B cell (primary cell): ENCODE data around the gene ENC1. TPM values are rescaled to one million over a fixed set of nuclear protein-coding genes. Genes with fewer than 3 reads are reported as not detected.
A peak's percentile ranks its signal among the peaks of the same experiment; 100 is the strongest.

ENCODE experiments used
- ATAC-seq: fragments of 200-7000 bp; cut with Tn5 transposase; one replicate; pipeline ENCODE4 v1.10.0; 2021; ENCODE audit warnings: low read depth, mild to moderate bottlenecking, moderate number of reproducible peaks, moderate library complexity
- CTCF ChIA-PET: fragments of 350-600 bp; sonication (Branson Sonifier 250); formaldehyde crosslinking; loops from one replicate; lab custom pipeline; 2021; ENCODE audit warnings: antibody characterized with exemption, inconsistent platforms; lab: Charles Lee
- POLR2A ChIA-PET: fragments of 350-600 bp; sonication (Branson Sonifier 250); formaldehyde crosslinking; loops from one replicate; lab custom pipeline; 2021; ENCODE audit warnings: antibody characterized with exemption; lab: Charles Lee
- DNase-seq: peaks from one replicate; pipeline ENCODE4 v3.0.0; 2013
- H2AFZ ChIP-seq: 2 replicates; pipeline ENCODE4 v1.6.1; 2012; ENCODE audit warnings: mild to moderate bottlenecking, low read depth, low read length; ENCODE audit not compliant: insufficient read depth, poor library complexity, severe bottlenecking
- H3K27ac ChIP-seq, 2 donors: 1 replicate in 1 of 2; 2 replicates in 1 of 2; pipeline ENCODE4 v1.5.1; 2012 to 2013; ENCODE audit warnings: low read length in 2 of 2, mild to moderate bottlenecking in 2 of 2, moderate library complexity in 1 of 2
- H3K27me3 ChIP-seq, 4 experiments: fragments of 200-600 bp in 1 of 4; sonication (generic) in 1 of 4; replicated peaks in 1 of 4; 1 replicate in 2 of 4; 2 replicates in 2 of 4; pipeline versions ENCODE4 v1.6.1 to v1.7.0; 2013 to 2016; ENCODE audit warnings: low read length in 3 of 4, mild to moderate bottlenecking in 2 of 4, mixed read lengths in 1 of 4, moderate library complexity in 1 of 4; ENCODE audit not compliant: insufficient read depth in 4 of 4, control insufficient read depth in 3 of 4; ENCODE audit errors: control extremely low read depth in 1 of 4
- H3K36me3 ChIP-seq, 2 experiments: replicated peaks in 1 of 2; 1 replicate in 1 of 2; 2 replicates in 1 of 2; pipeline versions ENCODE4 v1.6.1 to v1.7.1; 2013; ENCODE audit warnings: low read length in 1 of 2; ENCODE audit not compliant: insufficient read depth in 2 of 2, control insufficient read depth in 1 of 2; ENCODE audit errors: control extremely low read depth in 1 of 2, extremely low read depth in 1 of 2
- H3K4me1 ChIP-seq, 2 donors: fragments of 200-600 bp in 1 of 2; sonication (generic) in 1 of 2; 1 replicate in 1 of 2; 2 replicates in 1 of 2; pipeline versions ENCODE4 v1.5.1 to v1.6.1; 2013 to 2017; ENCODE audit warnings: low read length in 2 of 2; ENCODE audit not compliant: control insufficient read depth in 2 of 2, insufficient read depth in 2 of 2
- H3K4me2 ChIP-seq: replicated peaks from 2 replicates; pipeline ENCODE3; 2012; ENCODE audit warnings: mild to moderate bottlenecking, low read depth, low read length; ENCODE audit not compliant: poor library complexity, severe bottlenecking
- H3K4me3 ChIP-seq, 5 experiments: fragments of 200-600 bp in 1 of 5; sonication (generic) in 1 of 5; 1 replicate in 3 of 5; 2 replicates in 2 of 5; pipeline versions ENCODE4 v1.5.1 to v1.7.0; 2011 to 2016; ENCODE audit warnings: low read length in 4 of 5, mild to moderate bottlenecking in 4 of 5, low read depth in 2 of 5, control low read depth in 1 of 5, moderate library complexity in 1 of 5; ENCODE audit not compliant: insufficient read depth in 1 of 5; ENCODE audit errors: control extremely low read depth in 1 of 5, extremely low read depth in 1 of 5
- H3K79me2 ChIP-seq: fragments of 200-600 bp; sonication (generic); one replicate; pipeline ENCODE4 v1.6.0; 2016; ENCODE audit warnings: low read length; ENCODE audit not compliant: control insufficient read depth, insufficient read depth
- H3K9ac ChIP-seq: fragments of 200-600 bp; sonication (generic); 2 replicates; pipeline ENCODE4 v1.6.1; 2017; ENCODE audit warnings: mild to moderate bottlenecking, low read length, moderate library complexity
- H3K9me3 ChIP-seq, 3 donors: one replicate each; pipeline versions ENCODE4 v1.6.1 to v1.7.1; 2013; ENCODE audit warnings: low read length in 2 of 3; ENCODE audit not compliant: control insufficient read depth in 2 of 3, insufficient read depth in 1 of 3; ENCODE audit errors: control extremely low read depth in 1 of 3
- H4K20me1 ChIP-seq: 2 replicates; pipeline ENCODE4 v1.6.0; 2012; ENCODE audit warnings: mild to moderate bottlenecking, low read length; ENCODE audit not compliant: insufficient read depth, control insufficient read depth, poor library complexity, severe bottlenecking
- H3K27ac Mint-ChIP-seq: one replicate; pipeline ENCODE4 v1.8.0; 2021; ENCODE audit warnings: mixed read lengths
- H3K27me3 Mint-ChIP-seq: one replicate; pipeline ENCODE4 v1.8.0; 2021; ENCODE audit warnings: mixed read lengths
- H3K4me1 Mint-ChIP-seq: one replicate; pipeline ENCODE4 v1.8.0; 2021; ENCODE audit warnings: mixed read lengths
- H3K4me3 Mint-ChIP-seq: one replicate; pipeline ENCODE4 v1.8.0; 2021; ENCODE audit warnings: mixed read lengths
- H3K9me3 Mint-ChIP-seq: one replicate; pipeline ENCODE4 v1.8.0; 2022; ENCODE audit warnings: mixed read lengths; ENCODE audit not compliant: insufficient read depth
- CTCF ChIP-seq: fragments of 200-600 bp; IDR thresholded peaks from one replicate; pipeline ENCODE4 v1.8.0; 2022; ENCODE audit warnings: antibody characterized with exemption, mild to moderate bottlenecking
- EZH2 ChIP-seq: IDR thresholded peaks from 2 replicates; pipeline ENCODE4 v1.6.1; 2012; ENCODE audit warnings: borderline replicate concordance, low read depth, mild to moderate bottlenecking, moderate library complexity, low read length; ENCODE audit not compliant: insufficient read depth, poor library complexity, severe bottlenecking
- WGBS: methylation state at CpG from one replicate; pipeline ENCODE4 v1.1.5; 2013; ENCODE audit warnings: missing lambda C conversion rate; ENCODE audit not compliant: insufficient coverage; 5-methylcytosine and 5-hydroxymethylcytosine counted together
- intact Hi-C: fragments of 100-400 bp; cut with micrococcal nuclease; formaldehyde crosslinking; loops from one replicate; pipeline ENCODE4 v1.10.0; 2022
- polyA plus RNA-seq: library from polyadenylated mRNA; depleted of rRNA; stranded (reverse); fragments of >200 nt; gene quantifications from 2 replicates; pipeline ENCODE4 v1.2.3, GENCODE V29; 2012
- total RNA-seq, 2 donors: library from RNA; stranded (reverse); fragments of 120-200 nt in 1 of 2; gene quantifications; 1 replicate in 1 of 2; 2 replicates in 1 of 2; pipeline versions ENCODE4 v1.2.3 to v1.2.4, GENCODE V29; 2013 to 2022

Gene ENC1
- total and polyA plus RNA-seq, 2 donors (not counting 1 experiment from before 2014, with no cell fraction given), result 7.2 to 14.6 TPM

- no peak for DNase-seq
- H3K4me3 ChIP-seq, result no peak overlapping the region
- CTCF ChIA-PET, result interaction anchor here (0.8 to 2.9 kb wide), 17 partner anchors 8 to 1058 kb away, joined by 3 to 67 read pairs (median 5); partner anchors contain the start of gene ENC1
- no peak overlapping the region for H3K9ac ChIP-seq
- peaks cover 0 to 10% (median 7%) of the 10 kb centered on the region in 4 experiments for H3K27me3 ChIP-seq
- H4K20me1 ChIP-seq, result no peaks in the 10 kb centered on the region
- peaks cover 2% of the 10 kb centered on the region for H3K4me1 Mint-ChIP-seq
- 17% methylated on average over 1 of the region's 1 CpG for WGBS
- POLR2A ChIA-PET, result no interaction called here
- H3K9me3 Mint-ChIP-seq, result no peaks in the 10 kb centered on the region
- no peak overlapping the region for H2AFZ ChIP-seq
- H3K27me3 Mint-ChIP-seq, result peaks cover 26% of the 10 kb centered on the region
- H3K4me1 ChIP-seq, result no peaks in the 10 kb centered on the region
- no peaks in the 10 kb centered on the region for H3K79me2 ChIP-seq
- H3K27ac ChIP-seq, result no peak overlapping the region
- no peak for TF ChIP-seq EZH2
- TF ChIP-seq CTCF, result no peak
- H3K4me2 ChIP-seq, result no peak overlapping the region
- H3K9me3 ChIP-seq, result no peaks in the 10 kb centered on the region
- no peak overlapping the region for H3K4me3 Mint-ChIP-seq
- intact Hi-C loops, result loop anchor here (2.0 to 10.0 kb wide), 4 partner anchors 255 to 1085 kb away; partner anchors contain the start of genes ANKRA2 and UTP15
- no peak for ATAC-seq
- no peaks in the 10 kb centered on the region for H3K36me3 ChIP-seq
- H3K27ac Mint-ChIP-seq, result no peak overlapping the region
Observed at GRCh38 chr5:74649421-74649973, 9.0 kb upstream of the ENC1 start.

- intact Hi-C loops, result loop anchor here (1.0 to 10.0 kb wide), 6 partner anchors 254 to 1084 kb away; partner anchors contain the start of genes ANKRA2 and UTP15
- Histone ChIP-seq H3K36me3 (no peaks in the 10 kb centered on the region), H3K9ac (no peak overlapping the region), H3K9me3 (no peaks in the 10 kb centered on the region), H3K4me1 (no peaks in the 10 kb centered on the region), H3K4me2 (no peak overlapping the region), H2AFZ (no peak overlapping the region), H3K79me2 (no peaks in the 10 kb centered on the region), H3K27ac (no peak overlapping the region), H3K4me3 (no peak overlapping the region), H4K20me1 (no peaks in the 10 kb centered on the region), H3K27me3 (peaks cover 0 to 10% (median 7%) of the 10 kb centered on the region in 4 experiments)
- H3K27ac Mint-ChIP-seq, result no peak overlapping the region
- peak; percentile 63 for ATAC-seq
- ChIA-PET CTCF (interaction anchor here (0.9 to 2.9 kb wide), 15 partner anchors 8 to 1058 kb away, joined by 3 to 67 read pairs (median 5); partner anchors contain the start of gene ENC1), POLR2A (no interaction called here)
- peaks cover 2% of the 10 kb centered on the region for H3K4me1 Mint-ChIP-seq
- 11% methylated on average over 6 of the region's 6 CpGs for WGBS
- DNase-seq, result peak; percentile 72
- TF ChIP-seq EZH2, result no peak
- TF ChIP-seq CTCF, result peak; percentile 92
- no peaks in the 10 kb centered on the region for H3K9me3 Mint-ChIP-seq
- H3K27me3 Mint-ChIP-seq, result peaks cover 26% of the 10 kb centered on the region
- no peak overlapping the region for H3K4me3 Mint-ChIP-seq
Observed at GRCh38 chr5:74648835-74649293, 8.3 kb upstream of the ENC1 start.
